Measurements from ENCODE around the gene SPC24. TPM values are rescaled to one million over a fixed set of nuclear protein-coding genes. Genes with fewer than 3 reads are reported as not detected.

Gene SPC24
- total and polyA plus RNA-seq, 2 donors (not counting 1 experiment from before 2014, with no cell fraction given) = 0.12 to 0.15 TPM

DNA sequence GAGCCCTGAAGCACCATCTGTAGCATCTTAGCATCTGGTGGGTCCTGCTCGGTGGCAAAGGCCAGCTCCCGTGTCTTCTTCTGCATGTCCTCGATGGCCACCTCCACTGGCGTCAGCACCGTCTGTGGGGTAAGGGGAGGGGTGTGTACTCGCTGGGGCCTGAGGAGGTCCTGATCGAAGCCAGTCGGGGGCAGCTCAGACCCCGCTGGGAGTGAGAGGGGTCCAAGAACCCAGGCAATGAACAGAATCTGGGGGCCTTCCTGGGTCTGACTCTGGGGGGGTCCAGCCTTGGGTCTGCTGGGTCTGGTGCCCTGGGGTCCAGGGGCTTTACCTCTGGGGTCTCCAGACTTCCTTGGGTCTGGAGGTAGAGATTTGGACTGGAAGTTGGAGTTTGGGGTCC lies 45.3 kb upstream of the SPC24 start:
- Histone ChIP-seq H3K9me3 (ENCODE audit: control extremely low read depth in 1 of 3, control insufficient read depth in 2 of 3, insufficient read depth in 1 of 3, low read length in 2 of 3) (no peaks in the 10 kb centered on the region), H3K4me3 (ENCODE audit: control extremely low read depth in 1 of 5, extremely low read depth in 1 of 5, insufficient read depth in 1 of 5, low read depth in 2 of 5, low read length in 4 of 5) (no peak overlapping the region), H2AFZ (ENCODE audit: insufficient read depth, low read depth, low read length, poor library complexity, severe bottlenecking) (no peak overlapping the region), H3K4me1 (ENCODE audit: control insufficient read depth in 2 of 2, insufficient read depth in 2 of 2, low read length in 2 of 2) (peaks cover 12 to 18% of the 10 kb centered on the region in 2 donors), H3K9ac (ENCODE audit: low read length) (no peak overlapping the region), H3K27ac (ENCODE audit: low read length in 2 of 2) (no peak overlapping the region), H3K4me2 (replicated peaks; ENCODE audit: low read depth, low read length, poor library complexity, severe bottlenecking) (no peak overlapping the region), H3K79me2 (ENCODE audit: control insufficient read depth, insufficient read depth, low read length) (no peaks in the 10 kb centered on the region), H3K27me3 (replicated peaks in 1 of 4; ENCODE audit: control extremely low read depth in 1 of 4, control insufficient read depth in 3 of 4, insufficient read depth in 4 of 4, low read length in 3 of 4) (peaks cover 0 to 16% (median 4%) of the 10 kb centered on the region in 4 experiments), H4K20me1 (ENCODE audit: control insufficient read depth, insufficient read depth, low read length, poor library complexity, severe bottlenecking) (no peaks in the 10 kb centered on the region), H3K36me3 (replicated peaks in 1 of 2; ENCODE audit: control extremely low read depth in 1 of 2, control insufficient read depth in 1 of 2, extremely low read depth in 1 of 2, insufficient read depth in 2 of 2, low read length in 1 of 2) (no peaks in the 10 kb centered on the region)
- DNase-seq (no peak), ATAC-seq (ENCODE audit: low read depth) (no peak)
- H3K4me3 Mint-ChIP-seq = no peak overlapping the region
- peaks cover 9% of the 10 kb centered on the region for H3K27me3 Mint-ChIP-seq
- no peak overlapping the region for H3K27ac Mint-ChIP-seq
- peaks cover 15% of the 10 kb centered on the region for H3K4me1 Mint-ChIP-seq
- H3K9me3 Mint-ChIP-seq (ENCODE audit: insufficient read depth) = no peaks in the 10 kb centered on the region
- POLR2A ChIA-PET = no interaction called here
- CTCF ChIA-PET = interaction anchor here (1.2 to 1.4 kb wide), 2 partner anchors 75 to 165 kb away, joined by 5 to 6 read pairs; no protein-coding TSS in a partner anchor
- intact Hi-C loops (cut with micrococcal nuclease) = loop anchor here (5.0 kb wide), 1 partner anchor 259 kb away; no protein-coding TSS in a partner anchor
- TF ChIP-seq, protein P1, sequence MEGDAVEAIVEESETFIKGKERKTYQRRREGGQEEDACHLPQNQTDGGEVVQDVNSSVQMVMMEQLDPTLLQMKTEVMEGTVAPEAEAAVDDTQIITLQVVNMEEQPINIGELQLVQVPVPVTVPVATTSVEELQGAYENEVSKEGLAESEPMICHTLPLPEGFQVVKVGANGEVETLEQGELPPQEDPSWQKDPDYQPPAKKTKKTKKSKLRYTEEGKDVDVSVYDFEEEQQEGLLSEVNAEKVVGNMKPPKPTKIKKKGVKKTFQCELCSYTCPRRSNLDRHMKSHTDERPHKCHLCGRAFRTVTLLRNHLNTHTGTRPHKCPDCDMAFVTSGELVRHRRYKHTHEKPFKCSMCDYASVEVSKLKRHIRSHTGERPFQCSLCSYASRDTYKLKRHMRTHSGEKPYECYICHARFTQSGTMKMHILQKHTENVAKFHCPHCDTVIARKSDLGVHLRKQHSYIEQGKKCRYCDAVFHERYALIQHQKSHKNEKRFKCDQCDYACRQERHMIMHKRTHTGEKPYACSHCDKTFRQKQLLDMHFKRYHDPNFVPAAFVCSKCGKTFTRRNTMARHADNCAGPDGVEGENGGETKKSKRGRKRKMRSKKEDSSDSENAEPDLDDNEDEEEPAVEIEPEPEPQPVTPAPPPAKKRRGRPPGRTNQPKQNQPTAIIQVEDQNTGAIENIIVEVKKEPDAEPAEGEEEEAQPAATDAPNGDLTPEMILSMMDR (IDR thresholded peaks at IDR 0.05) = no peak
- no peak for TF ChIP-seq EZH2 (IDR thresholded peaks at IDR 0.05; ENCODE audit: borderline replicate concordance, insufficient read depth, low read depth, low read length, poor library complexity, severe bottlenecking)
- 96% methylated on average over 9 of the region's 9 CpGs for WGBS (ENCODE audit: insufficient coverage)

DNA sequence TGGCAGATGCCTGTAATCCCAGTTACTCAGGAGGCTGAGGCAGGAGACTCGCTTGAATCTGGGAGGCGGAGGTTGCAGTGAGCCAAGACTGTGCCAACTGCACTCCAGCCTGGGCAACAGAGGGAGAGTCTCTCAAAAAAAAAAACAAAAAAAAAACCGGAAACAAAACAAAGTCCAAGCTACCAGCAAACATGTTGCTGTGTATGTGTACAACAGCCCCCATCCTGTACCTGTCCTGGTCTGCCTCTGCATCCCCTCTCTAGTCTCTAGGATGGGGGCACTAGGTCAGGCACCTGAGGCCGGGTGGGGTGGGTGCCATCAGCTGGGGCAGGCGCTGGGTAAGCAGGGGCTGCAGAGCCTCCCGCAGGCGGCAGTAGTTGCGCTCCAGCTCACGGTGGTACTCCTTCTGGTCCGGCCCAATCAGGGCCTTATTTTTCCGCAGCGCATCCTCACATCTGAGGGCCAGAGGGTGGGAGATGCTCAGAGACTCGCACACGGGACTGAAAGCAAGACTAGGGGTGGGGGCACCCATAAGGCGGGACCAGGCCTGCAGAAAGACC lies 44.5 kb upstream of the SPC24 start:
- Histone ChIP-seq H3K27me3 (replicated peaks in 1 of 4; ENCODE audit: control extremely low read depth in 1 of 4, control insufficient read depth in 3 of 4, insufficient read depth in 4 of 4, low read length in 3 of 4) (peaks cover 0 to 23% (median 6%) of the 10 kb centered on the region in 4 experiments), H3K27ac (ENCODE audit: low read length in 2 of 2) (no peak overlapping the region), H2AFZ (ENCODE audit: insufficient read depth, low read depth, low read length, poor library complexity, severe bottlenecking) (no peak overlapping the region), H3K79me2 (ENCODE audit: control insufficient read depth, insufficient read depth, low read length) (no peaks in the 10 kb centered on the region), H3K4me2 (replicated peaks; ENCODE audit: low read depth, low read length, poor library complexity, severe bottlenecking) (no peak overlapping the region), H3K9ac (ENCODE audit: low read length) (no peak overlapping the region), H4K20me1 (ENCODE audit: control insufficient read depth, insufficient read depth, low read length, poor library complexity, severe bottlenecking) (no peaks in the 10 kb centered on the region), H3K9me3 (ENCODE audit: control extremely low read depth in 1 of 3, control insufficient read depth in 2 of 3, insufficient read depth in 1 of 3, low read length in 2 of 3) (no peaks in the 10 kb centered on the region), H3K36me3 (replicated peaks in 1 of 2; ENCODE audit: control extremely low read depth in 1 of 2, control insufficient read depth in 1 of 2, extremely low read depth in 1 of 2, insufficient read depth in 2 of 2, low read length in 1 of 2) (no peaks in the 10 kb centered on the region), H3K4me3 (ENCODE audit: control extremely low read depth in 1 of 5, extremely low read depth in 1 of 5, insufficient read depth in 1 of 5, low read depth in 2 of 5, low read length in 4 of 5) (no peak overlapping the region), H3K4me1 (ENCODE audit: control insufficient read depth in 2 of 2, insufficient read depth in 2 of 2, low read length in 2 of 2) (peaks cover 16 to 17% of the 10 kb centered on the region in 2 donors)
- ChIA-PET POLR2A (no interaction called here), CTCF (interaction anchor here (1.2 to 1.4 kb wide), 2 partner anchors 74 to 164 kb away, joined by 5 to 6 read pairs; no protein-coding TSS in a partner anchor)
- no peak for ATAC-seq (ENCODE audit: low read depth)
- Mint-ChIP-seq H3K27ac (no peak overlapping the region), H3K9me3 (ENCODE audit: insufficient read depth) (no peaks in the 10 kb centered on the region), H3K27me3 (peaks cover 14% of the 10 kb centered on the region), H3K4me3 (no peak overlapping the region), H3K4me1 (peaks cover 15% of the 10 kb centered on the region)
- intact Hi-C loops (cut with micrococcal nuclease) = loop anchor here (5.0 kb wide), 1 partner anchor 258 kb away; no protein-coding TSS in a partner anchor
- TF ChIP-seq, protein P1 (IDR thresholded peaks at IDR 0.05) = no peak
- 94% methylated on average over 14 of the region's 15 CpGs for WGBS (ENCODE audit: insufficient coverage)
- no peak for DNase-seq

Data from B cell (primary cell).